ENCODE measurements around the gene PPM1H. TPM values are rescaled to one million over a fixed set of nuclear protein-coding genes. Genes with fewer than 3 reads are reported as not detected.
A peak's percentile ranks its signal among the peaks of the same experiment; 100 is the strongest.

PPM1H gene
- total RNA-seq, 3 donors from 2014 or later: 4.9 to 6.1 (median 5.8) TPM

GRCh38 chr12:62781136-62781880, 153.6 kb downstream of the PPM1H start:
- H3K4me1 ChIP-seq (ENCODE audit: low read depth): peaks cover 9% of the 10 kb centered on the region
- DNase-seq: no peak
- no peaks in the 10 kb centered on the region for H3K9me3 ChIP-seq
- no peak for TF ChIP-seq CTCF (IDR thresholded peaks at IDR 0.05)
- ATAC-seq: no peak
- intact Hi-C loops (cut with DNase I, micrococcal nuclease): no loop called here
- H3K4me3 ChIP-seq: no peak overlapping the region
- no peaks in the 10 kb centered on the region for H3K36me3 ChIP-seq (ENCODE audit: low read depth)

- Histone ChIP-seq H3K4me1 (ENCODE audit: low read depth) (peaks cover 9% of the 10 kb centered on the region), H3K4me3 (no peak overlapping the region), H3K9me3 (no peaks in the 10 kb centered on the region), H3K36me3 (ENCODE audit: low read depth) (no peaks in the 10 kb centered on the region)
- no peak for TF ChIP-seq CTCF (IDR thresholded peaks at IDR 0.05)
- no peak for ATAC-seq
- intact Hi-C loops (cut with DNase I, micrococcal nuclease): no loop called here
- no peak for DNase-seq
These were observed 155.5 kb downstream of the PPM1H start for GRCh38 chr12:62779488-62779887.

- no peak for DNase-seq
- intact Hi-C loops (cut with DNase I, micrococcal nuclease): no loop called here
These were observed 156.8 kb downstream of the PPM1H start for GRCh38 chr12:62778187-62778586.

GRCh38 chr12:62776997-62777396, 158.0 kb downstream of the PPM1H start:
- intact Hi-C loops (cut with DNase I, micrococcal nuclease): no loop called here
- H3K4me3 ChIP-seq: no peak overlapping the region
- DNase-seq (no peak), ATAC-seq (peak; percentile 57)
- H3K36me3 ChIP-seq (ENCODE audit: low read depth): no peaks in the 10 kb centered on the region
- TF ChIP-seq CTCF (IDR thresholded peaks at IDR 0.05): no peak
- H3K9me3 ChIP-seq: no peaks in the 10 kb centered on the region
- H3K4me1 ChIP-seq (ENCODE audit: low read depth): peaks cover 9% of the 10 kb centered on the region

More at GRCh38 chr12:62778187-62778586, 156.8 kb downstream of the PPM1H start:
- no peak for ATAC-seq
- Histone ChIP-seq H3K9me3 (no peaks in the 10 kb centered on the region), H3K36me3 (ENCODE audit: low read depth) (no peaks in the 10 kb centered on the region), H3K4me1 (ENCODE audit: low read depth) (peaks cover 9% of the 10 kb centered on the region), H3K4me3 (no peak overlapping the region)
- TF ChIP-seq CTCF (IDR thresholded peaks at IDR 0.05): no peak

GRCh38 chr12:62776575-62776974, 158.4 kb downstream of the PPM1H start:
- intact Hi-C loops (cut with DNase I, micrococcal nuclease): no loop called here
- DNase-seq (peak in 1 of 3 donors; percentile 53), ATAC-seq (peak; percentile 78)
- Histone ChIP-seq H3K36me3 (ENCODE audit: low read depth) (no peaks in the 10 kb centered on the region), H3K4me1 (ENCODE audit: low read depth) (peaks cover 9% of the 10 kb centered on the region), H3K9me3 (no peaks in the 10 kb centered on the region), H3K4me3 (no peak overlapping the region)
- TF ChIP-seq CTCF (IDR thresholded peaks at IDR 0.05): no peak
